ENCODE measurements around the gene TNFRSF19. TPM values are rescaled to one million over a fixed set of nuclear protein-coding genes. Genes with fewer than 3 reads are reported as not detected.

Gene TNFRSF19, protein sequence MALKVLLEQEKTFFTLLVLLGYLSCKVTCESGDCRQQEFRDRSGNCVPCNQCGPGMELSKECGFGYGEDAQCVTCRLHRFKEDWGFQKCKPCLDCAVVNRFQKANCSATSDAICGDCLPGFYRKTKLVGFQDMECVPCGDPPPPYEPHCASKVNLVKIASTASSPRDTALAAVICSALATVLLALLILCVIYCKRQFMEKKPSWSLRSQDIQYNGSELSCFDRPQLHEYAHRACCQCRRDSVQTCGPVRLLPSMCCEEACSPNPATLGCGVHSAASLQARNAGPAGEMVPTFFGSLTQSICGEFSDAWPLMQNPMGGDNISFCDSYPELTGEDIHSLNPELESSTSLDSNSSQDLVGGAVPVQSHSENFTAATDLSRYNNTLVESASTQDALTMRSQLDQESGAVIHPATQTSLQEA
- 2.4 to 4.0 TPM (median 3.5 TPM) in 5 replicates for total RNA-seq (2022; extraction: Qiagen RNA extraction; ENCODE audit: low read depth)

DNA sequence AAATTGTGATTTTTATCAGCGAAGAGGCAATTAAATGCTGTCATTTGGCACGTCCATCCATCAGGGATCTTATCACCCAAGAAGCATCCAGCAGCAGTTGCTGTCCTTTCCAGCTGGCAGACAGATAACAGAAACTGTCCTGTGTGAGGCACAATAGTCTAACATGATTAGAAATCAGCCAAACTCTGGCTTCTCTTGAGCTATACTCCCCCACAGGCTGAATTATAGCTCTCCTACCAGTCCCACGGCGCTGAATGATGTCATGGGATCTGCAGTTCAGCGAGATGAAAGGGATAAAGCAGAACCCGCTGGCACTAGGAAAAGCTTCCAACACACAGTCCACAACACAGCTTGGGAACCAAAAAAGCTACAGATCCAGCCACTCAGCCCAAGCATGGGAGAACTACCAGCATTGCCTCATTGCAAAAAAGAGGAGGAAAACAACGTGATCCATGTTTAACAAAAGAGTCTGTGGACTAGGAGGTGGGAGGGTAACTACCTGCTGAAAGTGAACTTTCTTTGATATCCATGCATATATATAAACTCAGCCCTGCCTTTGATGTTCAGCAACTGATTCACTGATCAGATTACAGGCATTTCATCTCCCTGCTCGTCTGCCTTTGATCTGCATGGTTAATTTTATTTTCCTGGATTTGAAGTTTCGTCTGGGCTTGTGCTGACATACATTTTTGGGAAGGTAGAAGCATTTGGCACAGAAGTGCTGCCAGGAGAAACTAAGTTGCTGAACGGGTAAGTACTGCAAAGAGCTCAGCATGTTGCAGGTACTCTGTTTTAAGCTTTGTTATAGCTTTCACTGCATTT lies at the start of gene TNFRSF19:
Gene TNFRSF19, plus strand, starts transcription at position 314 of the 822 bp plus-strand sequence. CDS start 19,772 bp downstream, outside the sequence.

Other genes with a start within 250 kb of the TNFRSF19 start
- 6.8 to 14.9 TPM (median 11.5 TPM) in 5 replicates for gene SACS, start 136.7 kb upstream of the TNFRSF19 start, total RNA-seq (2022; extraction: Qiagen RNA extraction; ENCODE audit: low read depth)

Measured in A549 treated with ZK216348 at 1 μM for 4 hours (cell line).